GM12874 (cell line): ENCODE data around the gene TEX52.

Experiments
- CTCF ChIP-seq: IDR thresholded peaks from 2 replicates; pipeline ENCODE4 v1.5.1; 2011; ENCODE audit warnings: low read depth, mild to moderate bottlenecking, control low read depth, low read length, moderate library complexity; ENCODE audit not compliant: insufficient read depth

Gene TEX52

GRCh38 chr12:2811801-2812200, 45.0 kb downstream of the TEX52 start:
- no peak for TF ChIP-seq CTCF

GRCh38 chr12:2806700-2807099, 50.1 kb downstream of the TEX52 start:
- TF ChIP-seq CTCF = no peak

- TF ChIP-seq CTCF = no peak
Measured at GRCh38 chr12:2805143-2805520, 51.7 kb downstream of the TEX52 start.

GRCh38 chr12:2804393-2805142, 52.3 kb downstream of the TEX52 start:
- no peak for TF ChIP-seq CTCF

GRCh38 chr12:2803635-2804392, 53.0 kb downstream of the TEX52 start:
- no peak for TF ChIP-seq CTCF

GRCh38 chr12:2801044-2801783, 55.6 kb downstream of the TEX52 start:
- no peak for TF ChIP-seq CTCF

GRCh38 chr12:2800046-2800570, 56.7 kb downstream of the TEX52 start:
- no peak for TF ChIP-seq CTCF
